ENCODE data around the gene GAS5. TPM values are rescaled to one million over a fixed set of nuclear protein-coding genes. Genes with fewer than 3 reads are reported as not detected.

The GAS5 gene
- total and polyA plus RNA-seq, 10 of the 15 experiments (the other 5 are each of a cell fraction or from before 2014, with no cell fraction given), result 289 to 1,137 (median 699) TPM

- no peak for TF ChIP-seq PRDM15 (CRISPR knock-in tag; IDR thresholded peaks at IDR 0.05)
- TF ChIP-seq HSF1 (IDR thresholded peaks at IDR 0.05; ENCODE audit: low read depth, low read length), result no peak
- TF ChIP-seq NFYA (IDR thresholded peaks at IDR 0.05; ENCODE audit: borderline replicate concordance, low read depth, low read length), result no peak; the same call in 1 of the 2 replicates
- no peak for TF ChIP-seq FOXK2 (IDR thresholded peaks at IDR 0.05)
- peak; percentile 21; the same call in 1 of the 3 replicates for TF ChIP-seq POU2F2 (IDR thresholded peaks at IDR 0.05; ENCODE audit: borderline replicate concordance, low read depth, low read length)
- TF ChIP-seq NRF1 (conservative IDR thresholded peaks at IDR 0.05; ENCODE audit: low read depth, low read length), result no peak
- TF ChIP-seq RBBP5 (conservative IDR thresholded peaks at IDR 0.05), result no peak
- no peak for TF ChIP-seq ZZZ3 (IDR thresholded peaks at IDR 0.05; ENCODE audit: control insufficient read depth, insufficient read length, low read depth)
- peak; percentile 95 for TF ChIP-seq IKZF1 (conservative IDR thresholded peaks at IDR 0.05)
- no peak for TF ChIP-seq MYC (IDR thresholded peaks at IDR 0.05; ENCODE audit: insufficient read depth, insufficient read length, insufficient replicate concordance, low read length, severe bottlenecking)
- TF ChIP-seq BRCA1 (IDR thresholded peaks at IDR 0.05; ENCODE audit: low read depth, low read length), result no peak; the same call in 1 of the 2 replicates
- no peak for TF ChIP-seq STAT3 (IDR thresholded peaks at IDR 0.05; ENCODE audit: low read depth, low read length)
- TF ChIP-seq ZNF24 (IDR thresholded peaks at IDR 0.05), result no peak
- TF ChIP-seq HDGF (IDR thresholded peaks at IDR 0.05), result no peak
- TF ChIP-seq CEBPZ (IDR thresholded peaks at IDR 0.05; ENCODE audit: low read depth, low read length), result peak; percentile 24; the same call in 1 of the 2 replicates
- TF ChIP-seq FOS (IDR thresholded peaks at IDR 0.05; ENCODE audit: borderline replicate concordance, extremely low read depth, insufficient read length), result no peak
- TF ChIP-seq NFIC (IDR thresholded peaks at IDR 0.05; ENCODE audit: low read depth, low read length), result peak; percentile 36; the same call in 1 of the 2 replicates
- TF ChIP-seq MYB (IDR thresholded peaks at IDR 0.05; ENCODE audit: borderline replicate concordance, low read depth, low read length), result no peak
- TF ChIP-seq TCF3 (IDR thresholded peaks at IDR 0.05; ENCODE audit: borderline replicate concordance, insufficient read depth, low read depth, low read length), result 0 out of 2 replicates have a peak, but pooled peaks have one; percentile 5
- no peak for TF ChIP-seq SMC3 (IDR thresholded peaks at IDR 0.05; ENCODE audit: borderline replicate concordance, low read length)
- peak; percentile 69; the same call in 1 of the 2 replicates for TF ChIP-seq FOXM1 (IDR thresholded peaks at IDR 0.05; ENCODE audit: low read depth, low read length)
These were observed 43.3 kb downstream of the GAS5 start, which contains the start of the genes CENPL and DARS2 (continued) for GRCh38 chr1:173824315-173825081.

All from GM12878 (cell line).